NCI-H2029 (cell line): ENCODE results near the gene ZNF385C.

Experiments
- DNase-seq: peaks from one replicate; lab custom pipeline; 2025; lab: John Stamatoyannopoulos, UW

The ZNF385C gene

DNA sequence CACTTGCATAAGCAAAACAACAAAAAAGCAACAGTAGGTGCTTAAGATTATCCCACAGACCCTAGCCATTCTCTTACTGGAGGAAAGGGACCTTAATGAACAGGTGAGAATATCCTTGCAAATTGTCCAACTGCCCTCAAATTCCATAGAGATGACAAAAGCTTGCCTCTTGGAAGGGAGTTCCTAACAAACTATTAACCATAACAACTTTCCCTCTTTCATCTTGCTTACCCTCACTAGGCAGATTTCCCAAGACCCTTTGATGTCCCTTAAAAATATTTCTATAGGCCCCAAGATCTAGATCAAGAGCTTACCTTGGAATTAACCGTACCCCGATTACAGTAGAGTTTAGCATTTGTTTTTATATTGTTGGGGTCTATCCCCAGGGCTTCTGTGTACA lies 109.9 kb downstream of the ZNF385C start:
- DNase-seq = no peak

DNA sequence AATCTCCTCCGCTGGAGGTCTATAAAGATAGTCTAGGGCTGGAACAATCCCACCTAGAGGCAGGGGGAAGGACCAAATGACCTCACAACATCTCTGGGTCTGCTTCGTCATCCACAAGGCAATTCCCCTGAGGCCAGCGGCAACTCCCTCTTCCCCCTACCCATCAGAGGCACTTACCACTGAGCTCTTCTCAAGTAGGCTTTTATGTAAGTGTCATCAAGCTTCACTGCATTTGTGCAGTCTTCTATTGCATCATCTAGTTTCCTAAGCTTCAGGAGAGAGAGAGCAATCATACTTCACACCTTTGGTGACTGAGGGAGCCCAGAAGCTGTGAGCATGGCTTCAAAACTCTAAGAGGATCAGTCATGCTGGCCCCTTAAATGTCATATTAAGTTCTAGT lies 110.6 kb downstream of the ZNF385C start:
- no peak for DNase-seq

GRCh38 chr17:41986634-41987033 lies 111.6 kb downstream of the ZNF385C start:
- DNase-seq = no peak

DNA sequence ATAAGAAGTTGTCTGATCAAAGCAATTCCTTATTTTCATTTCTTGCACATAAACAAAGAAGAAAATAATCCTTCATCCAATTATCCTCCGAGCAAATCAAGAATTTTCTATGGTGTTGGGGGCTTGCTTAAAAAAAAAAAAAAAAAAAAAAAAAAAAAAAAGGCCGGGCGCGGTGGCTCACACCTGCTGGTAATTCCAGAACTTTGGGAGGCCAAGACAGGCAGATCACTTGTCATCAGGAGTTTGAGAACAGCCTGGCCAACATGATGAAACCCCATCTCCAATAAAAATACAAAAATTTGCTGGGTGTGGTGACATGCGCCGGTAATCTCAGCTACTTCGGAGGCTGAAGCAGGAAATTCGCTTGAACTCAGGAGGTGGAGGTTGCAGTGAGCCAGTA lies 112.4 kb downstream of the ZNF385C start:
- no peak for DNase-seq

- DNase-seq = no peak
These were observed 113.8 kb downstream of the ZNF385C start for GRCh38 chr17:41984454-41984853.

DNA sequence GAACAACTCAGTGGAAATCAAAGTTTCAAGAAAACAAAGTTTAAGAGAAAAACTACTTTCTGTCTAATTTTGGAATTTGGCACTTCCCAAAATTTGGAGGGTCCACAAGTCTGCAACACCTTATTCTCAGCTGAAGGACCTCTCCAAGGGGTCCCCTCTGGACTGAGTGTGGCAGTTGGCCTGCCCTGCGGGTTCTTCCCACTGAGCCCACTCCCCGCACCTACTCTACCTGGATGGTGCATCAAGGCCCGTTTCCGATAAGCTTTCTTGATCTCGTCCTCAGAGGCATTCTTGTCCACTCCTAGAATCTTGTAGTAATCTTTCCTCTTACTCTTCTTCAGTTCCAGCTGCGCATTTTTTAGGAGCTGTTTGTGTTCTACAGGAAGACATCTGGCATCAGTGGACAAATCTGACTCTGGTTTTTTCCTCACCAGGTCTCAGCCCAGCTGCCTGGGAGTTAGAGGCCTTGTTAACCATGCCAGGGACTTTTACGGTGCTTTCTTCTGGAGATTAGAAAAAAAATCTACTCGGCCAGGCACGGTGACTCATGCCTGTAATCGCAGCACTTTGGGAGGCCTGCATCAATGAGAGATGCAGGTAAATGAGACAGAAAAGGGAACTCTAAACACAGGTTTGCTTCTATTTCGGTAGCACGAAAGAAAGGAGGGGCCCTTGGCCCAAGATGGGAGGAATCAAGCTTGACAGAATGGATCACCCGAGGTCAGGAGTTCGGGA lies 116.1 kb downstream of the ZNF385C start:
- no peak for DNase-seq

- no peak for DNase-seq
These were observed 120.3 kb downstream of the ZNF385C start for GRCh38 chr17:41977991-41978390.

GRCh38 chr17:41976142-41976768 lies 122.0 kb downstream of the ZNF385C start:
- no peak for DNase-seq
